ENCODE results near the gene KLK6.

The KLK6 gene

GRCh38 chr19:50952910-50953309 is 16.5 kb downstream of the KLK6 start, which contains the start of gene KLK5:
TSS of gene KLK5 (minus strand) at chr19:50953038. CDS start at chr19:50952657, 381 bp downstream.
- no peak for DNase-seq (ENCODE audit: low spot score)

GRCh38 chr19:50949861-50950260 is 19.5 kb downstream of the KLK6 start:
- no peak for DNase-seq (ENCODE audit: low spot score)

- no peak for DNase-seq (ENCODE audit: low spot score)
These were observed 22.3 kb downstream of the KLK6 start for GRCh38 chr19:50947123-50947522.

GRCh38 chr19:50944795-50945194 is 24.6 kb downstream of the KLK6 start:
- no peak for DNase-seq (ENCODE audit: low spot score)

- no peak for DNase-seq (ENCODE audit: low spot score)
These were observed 26.1 kb downstream of the KLK6 start for GRCh38 chr19:50943074-50943828.

GRCh38 chr19:50939596-50939995 is 29.8 kb downstream of the KLK6 start:
- DNase-seq (ENCODE audit: low spot score), result no peak

- DNase-seq (ENCODE audit: low spot score), result no peak
These were observed 35.8 kb downstream of the KLK6 start for GRCh38 chr19:50933640-50934039.

GRCh38 chr19:50932690-50933083 is 36.7 kb downstream of the KLK6 start:
- DNase-seq (ENCODE audit: low spot score), result no peak

GRCh38 chr19:50932018-50932689 is 37.2 kb downstream of the KLK6 start:
- DNase-seq (ENCODE audit: low spot score), result no peak

GRCh38 chr19:50931023-50931422 is 38.4 kb downstream of the KLK6 start:
- no peak for DNase-seq (ENCODE audit: low spot score)

GRCh38 chr19:50928831-50929230 is 40.6 kb downstream of the KLK6 start:
- DNase-seq (ENCODE audit: low spot score), result no peak

GRCh38 chr19:50926144-50926543 is 43.2 kb downstream of the KLK6 start:
- DNase-seq (ENCODE audit: low spot score), result no peak

GRCh38 chr19:50925734-50926133 is 43.7 kb downstream of the KLK6 start:
- no peak for DNase-seq (ENCODE audit: low spot score)

GRCh38 chr19:50924586-50924985 is 44.8 kb downstream of the KLK6 start:
- no peak for DNase-seq (ENCODE audit: low spot score)

- DNase-seq (ENCODE audit: low spot score), result peak; percentile 91
These were observed 47.0 kb downstream of the KLK6 start for GRCh38 chr19:50922317-50922853.

GRCh38 chr19:50921426-50922316 is 47.7 kb downstream of the KLK6 start:
- no peak for DNase-seq (ENCODE audit: low spot score)

GRCh38 chr19:50916069-50916468 is 53.3 kb downstream of the KLK6 start:
- DNase-seq (ENCODE audit: low spot score), result no peak

GRCh38 chr19:50912727-50913716 is 56.4 kb downstream of the KLK6 start:
- DNase-seq (ENCODE audit: low spot score), result no peak

GRCh38 chr19:50912102-50912599 is 57.2 kb downstream of the KLK6 start:
- no peak for DNase-seq (ENCODE audit: low spot score)

- no peak for DNase-seq (ENCODE audit: low spot score)
These were observed 57.9 kb downstream of the KLK6 start, which contains the start of gene KLK4 for GRCh38 chr19:50911206-50912101. TSS of gene KLK4 (minus strand) at chr19:50911395. CDS start at chr19:50910738, 657 bp downstream.
